ENCODE data around the gene COG5.

COG5 gene

DNA sequence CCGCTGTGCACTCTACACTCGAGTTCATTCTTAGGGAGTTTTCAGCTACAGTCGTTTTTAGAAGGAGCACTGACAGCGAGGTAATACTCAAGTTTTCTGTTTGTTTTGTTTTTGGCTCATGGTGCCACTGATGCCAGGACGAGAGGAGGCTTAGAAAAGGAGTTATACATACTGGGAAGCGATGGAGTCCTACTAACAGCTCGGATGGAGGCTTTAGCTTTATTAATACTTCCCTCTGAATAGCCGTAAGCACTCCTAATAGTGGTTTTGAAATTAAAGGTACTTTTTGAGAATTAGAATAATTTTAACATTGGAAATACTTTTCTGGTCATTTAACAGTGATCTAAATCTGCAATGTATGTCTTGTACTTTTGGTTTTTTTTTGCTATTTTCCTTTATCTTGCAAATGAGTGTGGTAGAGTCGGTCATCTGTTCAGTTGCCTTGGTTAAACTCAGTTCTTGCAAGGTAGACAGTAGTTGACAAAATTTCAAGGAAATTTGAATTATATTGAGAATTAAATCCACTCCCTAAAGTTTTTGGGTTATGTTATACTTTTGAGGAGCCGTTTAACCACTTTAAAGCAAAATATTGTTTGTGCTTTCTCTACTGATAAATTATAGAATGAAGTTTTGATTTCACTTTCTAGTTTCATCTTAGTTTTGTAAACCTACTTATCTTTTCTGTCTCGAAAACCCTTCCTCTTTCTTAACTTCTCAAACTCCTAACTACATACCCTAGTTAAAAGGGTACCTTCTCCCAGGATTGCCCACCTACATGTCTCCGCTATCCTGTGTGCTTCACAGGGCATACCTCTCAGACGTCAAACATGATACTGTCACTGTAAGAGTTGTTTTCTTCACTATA lies 393.4 kb downstream of the COG5 start:
- Histone ChIP-seq H3K36me3 (ENCODE audit: insufficient read depth, insufficient read length, low read length) (no peaks in the 10 kb centered on the region), H3K27me3 (ENCODE audit: insufficient read depth, insufficient read length) (no peaks in the 10 kb centered on the region), H3K9me3 (ENCODE audit: insufficient read depth, low read length) (no peaks in the 10 kb centered on the region), H3K4me3 (ENCODE audit: insufficient read length, low read depth) (peak overlapping the region; percentile 53), H3K9ac (ENCODE audit: insufficient read length, low read depth) (peak overlapping the region; percentile 53), H3K4me1 (ENCODE audit: insufficient read depth, insufficient read length) (no peaks in the 10 kb centered on the region)
- DNase-seq (ENCODE audit: low read depth, low spot score), result no peak
- no peak for TF ChIP-seq YY1 (IDR thresholded peaks at IDR 0.05; ENCODE audit: insufficient read depth, insufficient read length)
- no peak for TF ChIP-seq SUZ12 (IDR thresholded peaks at IDR 0.05; ENCODE audit: extremely low read depth, insufficient read depth, insufficient read length)
- TF ChIP-seq ZNF274 (IDR thresholded peaks at IDR 0.05; ENCODE audit: low read depth, low read length), result no peak

DNA sequence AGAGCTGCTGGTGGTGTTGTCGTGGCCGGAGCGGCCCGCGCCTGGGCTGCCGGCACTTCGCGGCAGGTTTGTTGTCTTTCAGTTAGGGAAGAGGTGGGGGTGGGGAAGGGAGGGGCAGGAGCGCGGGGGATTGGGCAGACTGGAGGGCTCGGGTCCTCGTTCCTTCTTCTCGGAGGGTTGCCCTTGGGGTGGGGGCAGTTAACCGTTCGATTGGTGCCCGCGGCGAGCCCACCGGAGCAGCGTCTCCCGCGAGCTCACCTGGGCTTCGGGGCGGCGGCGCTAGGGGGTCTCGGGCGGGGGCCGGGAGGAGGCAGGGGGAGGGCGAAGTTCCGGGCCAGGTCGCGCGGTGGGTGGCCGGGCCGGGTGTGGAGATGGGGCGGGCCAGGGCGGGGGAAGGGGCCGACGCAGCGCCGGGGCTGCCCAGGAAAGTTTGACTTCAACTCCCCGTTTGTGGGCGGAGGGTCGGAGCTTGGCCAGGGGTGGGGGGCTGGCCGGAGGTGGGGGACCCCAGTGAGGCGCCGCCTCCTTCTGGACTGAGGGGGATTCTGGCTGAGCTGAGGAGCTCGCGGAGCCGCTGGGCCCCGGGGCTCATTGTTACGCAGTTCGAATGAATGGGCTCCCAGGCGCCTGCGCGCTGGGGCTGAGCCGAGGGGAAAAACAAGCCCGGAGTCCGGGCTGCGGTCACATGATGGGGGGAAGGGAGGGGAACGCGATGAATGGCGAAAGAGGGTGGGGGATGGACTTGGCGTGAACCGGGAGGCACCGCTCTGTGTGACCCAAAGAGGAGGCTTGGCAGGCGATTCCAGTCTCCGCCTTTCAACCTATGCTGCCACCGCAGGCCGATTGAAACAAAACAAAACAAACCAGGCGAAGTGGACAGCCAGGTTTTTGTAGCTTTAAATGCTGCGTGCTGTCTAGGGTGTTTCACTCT lies 394.3 kb downstream of the COG5 start:
- H3K9ac ChIP-seq (ENCODE audit: insufficient read length, low read depth), result peak overlapping the region; percentile 53
- DNase-seq (ENCODE audit: low read depth, low spot score), result peak; percentile 96
- no peaks in the 10 kb centered on the region for H3K36me3 ChIP-seq (ENCODE audit: insufficient read depth, insufficient read length, low read length)
- H3K9me3 ChIP-seq (ENCODE audit: insufficient read depth, low read length), result no peaks in the 10 kb centered on the region
- H3K27me3 ChIP-seq (ENCODE audit: insufficient read depth, insufficient read length), result no peaks in the 10 kb centered on the region
- TF ChIP-seq ZNF274 (IDR thresholded peaks at IDR 0.05; ENCODE audit: low read depth, low read length) (no peak), YY1 (IDR thresholded peaks at IDR 0.05; ENCODE audit: insufficient read depth, insufficient read length) (no peak)
- peak overlapping the region; percentile 62 for H3K4me3 ChIP-seq (ENCODE audit: insufficient read length, low read depth)
- no peaks in the 10 kb centered on the region for H3K4me1 ChIP-seq (ENCODE audit: insufficient read depth, insufficient read length)

DNA sequence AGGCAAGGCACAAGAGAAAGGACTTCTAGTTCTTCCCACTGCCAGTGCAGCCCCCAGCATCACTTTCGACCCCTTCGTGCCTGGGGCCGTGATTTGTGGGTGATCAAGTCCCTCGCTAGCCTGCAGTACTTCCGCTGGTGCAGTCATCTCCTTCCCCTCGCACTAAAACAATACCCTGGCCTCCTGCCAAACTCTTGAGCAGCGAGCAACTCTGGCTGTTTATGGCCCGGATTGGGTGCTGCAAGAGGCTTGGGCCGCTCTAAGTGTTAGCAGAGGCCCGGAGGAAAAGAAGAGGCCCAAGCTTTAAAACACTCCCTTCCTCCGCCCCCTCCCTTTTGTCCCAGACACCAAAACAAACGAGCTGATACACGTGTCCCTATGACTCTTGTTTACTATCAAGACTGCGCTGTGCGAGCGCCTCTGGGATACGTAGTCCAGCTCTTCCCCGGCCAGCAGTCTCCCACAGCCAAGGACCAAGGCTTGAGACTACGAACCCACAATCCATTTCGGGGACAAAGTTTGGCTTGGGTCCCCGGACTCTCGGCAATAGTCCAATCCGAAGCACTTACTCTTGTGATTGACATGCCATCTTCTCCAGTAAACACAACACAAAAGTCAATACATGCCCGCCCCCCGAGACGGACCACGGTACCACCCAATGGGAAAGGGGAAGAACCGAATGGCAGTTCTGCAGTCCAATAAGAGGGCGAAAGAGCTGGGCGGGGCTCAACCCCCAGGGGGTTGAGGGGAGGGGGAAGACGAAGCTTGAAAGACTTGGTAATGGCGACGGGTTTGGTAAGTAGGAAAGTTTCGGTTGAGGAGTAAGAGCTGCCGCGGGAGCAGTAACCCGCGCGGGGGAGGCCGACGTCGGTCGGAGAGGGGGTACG lies 395.2 kb downstream of the COG5 start, which contains the start of gene HBP1:
HBP1 (plus strand) TSS at position 771 of the 887 bp plus-strand sequence. CDS start 10,891 bp downstream, outside the sequence.
- TF ChIP-seq ZNF274 (IDR thresholded peaks at IDR 0.05; ENCODE audit: low read depth, low read length), result no peak
- TF ChIP-seq YY1 (IDR thresholded peaks at IDR 0.05; ENCODE audit: insufficient read depth, insufficient read length), result peak; percentile 19
- TF ChIP-seq SUZ12 (IDR thresholded peaks at IDR 0.05; ENCODE audit: extremely low read depth, insufficient read depth, insufficient read length), result no peak
- H3K36me3 ChIP-seq (ENCODE audit: insufficient read depth, insufficient read length, low read length), result no peaks in the 10 kb centered on the region
- no peaks in the 10 kb centered on the region for H3K4me1 ChIP-seq (ENCODE audit: insufficient read depth, insufficient read length)
- H3K27me3 ChIP-seq (ENCODE audit: insufficient read depth, insufficient read length), result no peaks in the 10 kb centered on the region
- peak within 1 kb of the TSS; percentile 71 for H3K4me3 ChIP-seq (ENCODE audit: insufficient read length, low read depth)
- peak within 1 kb of the TSS; percentile 63 for H3K9ac ChIP-seq (ENCODE audit: insufficient read length, low read depth)
- H3K9me3 ChIP-seq (ENCODE audit: insufficient read depth, low read length), result no peaks in the 10 kb centered on the region
- peak; percentile 99 for DNase-seq (ENCODE audit: low read depth, low spot score)

DNA sequence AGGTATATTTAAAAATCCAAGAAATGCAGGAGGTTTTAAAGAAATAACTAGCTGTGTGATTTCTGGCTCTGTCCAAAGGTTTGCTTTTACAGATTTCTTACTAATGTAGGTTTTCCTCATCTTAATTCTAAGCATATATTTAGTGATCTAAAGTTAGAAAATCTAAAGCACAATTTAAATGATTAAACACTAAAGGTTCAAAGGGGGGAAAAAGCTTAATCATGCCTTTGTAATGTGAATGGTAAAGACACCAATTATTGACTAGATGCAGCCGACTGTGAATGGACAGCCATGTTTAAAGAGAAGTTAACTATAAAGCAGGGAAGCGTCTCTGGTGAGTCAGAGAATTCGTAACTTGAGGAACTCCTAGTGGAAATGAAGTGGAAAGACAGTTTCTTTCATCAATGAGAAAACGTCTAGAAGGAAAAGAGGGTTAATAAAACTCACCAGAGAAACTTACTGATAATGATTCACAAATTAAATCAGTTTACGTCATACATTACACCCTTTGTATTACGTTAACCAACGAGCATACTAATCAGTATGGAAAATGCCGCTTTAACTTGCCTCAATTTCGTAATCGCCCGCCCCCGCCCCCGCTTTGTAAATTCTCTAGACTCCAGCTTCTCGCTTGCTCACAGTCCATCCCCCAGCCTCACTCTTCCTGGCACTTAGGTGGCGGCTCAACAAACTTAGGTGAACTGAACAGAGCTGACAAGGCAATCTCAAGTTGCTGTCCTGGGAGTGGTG lies 396.1 kb downstream of the COG5 start:
- no peaks in the 10 kb centered on the region for H3K9me3 ChIP-seq (ENCODE audit: insufficient read depth, low read length)
- no peaks in the 10 kb centered on the region for H3K27me3 ChIP-seq (ENCODE audit: insufficient read depth, insufficient read length)
- H3K4me3 ChIP-seq (ENCODE audit: insufficient read length, low read depth), result peak overlapping the region; percentile 71
- no peaks in the 10 kb centered on the region for H3K36me3 ChIP-seq (ENCODE audit: insufficient read depth, insufficient read length, low read length)
- peak; percentile 48 for DNase-seq (ENCODE audit: low read depth, low spot score)
- TF ChIP-seq YY1 (IDR thresholded peaks at IDR 0.05; ENCODE audit: insufficient read depth, insufficient read length), result no peak
- no peaks in the 10 kb centered on the region for H3K4me1 ChIP-seq (ENCODE audit: insufficient read depth, insufficient read length)
- peak overlapping the region; percentile 63 for H3K9ac ChIP-seq (ENCODE audit: insufficient read length, low read depth)

DNA sequence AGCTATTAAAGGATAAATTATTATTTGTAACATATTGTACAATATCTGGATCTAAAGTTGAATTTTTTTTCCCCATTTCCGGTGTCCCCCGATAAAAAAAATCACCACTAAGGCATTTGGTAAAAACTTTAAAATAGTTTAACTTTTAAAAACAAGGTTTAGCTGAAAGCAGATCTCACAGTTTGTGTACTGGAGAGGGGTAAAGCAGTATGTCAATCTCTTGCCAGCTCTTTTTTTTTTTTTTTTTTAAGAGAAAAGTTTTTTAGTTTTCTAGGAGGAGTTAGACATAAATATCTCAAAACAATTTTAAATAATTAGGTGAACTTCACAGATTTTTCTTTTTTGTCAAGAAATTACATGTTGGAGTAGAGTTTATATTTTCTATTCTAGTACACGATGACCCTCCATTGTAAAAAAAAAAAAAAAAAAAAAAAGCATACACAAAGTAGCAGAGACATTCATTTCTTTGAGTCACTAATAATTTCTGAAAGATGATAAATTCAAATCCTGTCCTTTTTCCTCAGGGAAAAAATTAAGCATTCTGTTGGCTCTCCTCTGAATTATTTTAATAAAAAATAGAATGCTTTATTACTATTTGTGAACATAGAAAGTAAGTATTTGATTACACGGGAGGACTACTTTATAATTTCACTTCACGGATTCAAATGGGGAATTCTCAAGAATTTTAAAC lies 396.8 kb downstream of the COG5 start:
- no peaks in the 10 kb centered on the region for H3K36me3 ChIP-seq (ENCODE audit: insufficient read depth, insufficient read length, low read length)
- no peaks in the 10 kb centered on the region for H3K27me3 ChIP-seq (ENCODE audit: insufficient read depth, insufficient read length)
- H3K9me3 ChIP-seq (ENCODE audit: insufficient read depth, low read length), result no peaks in the 10 kb centered on the region
- H3K4me3 ChIP-seq (ENCODE audit: insufficient read length, low read depth), result peak overlapping the region; percentile 2
- no peak for DNase-seq (ENCODE audit: low read depth, low spot score)
- H3K4me1 ChIP-seq (ENCODE audit: insufficient read depth, insufficient read length), result no peaks in the 10 kb centered on the region
- H3K9ac ChIP-seq (ENCODE audit: insufficient read length, low read depth), result no peak overlapping the region
- no peak for TF ChIP-seq SUZ12 (IDR thresholded peaks at IDR 0.05; ENCODE audit: extremely low read depth, insufficient read depth, insufficient read length)
- TF ChIP-seq YY1 (IDR thresholded peaks at IDR 0.05; ENCODE audit: insufficient read depth, insufficient read length), result no peak
- TF ChIP-seq ZNF274 (IDR thresholded peaks at IDR 0.05; ENCODE audit: low read depth, low read length), result no peak

DNA sequence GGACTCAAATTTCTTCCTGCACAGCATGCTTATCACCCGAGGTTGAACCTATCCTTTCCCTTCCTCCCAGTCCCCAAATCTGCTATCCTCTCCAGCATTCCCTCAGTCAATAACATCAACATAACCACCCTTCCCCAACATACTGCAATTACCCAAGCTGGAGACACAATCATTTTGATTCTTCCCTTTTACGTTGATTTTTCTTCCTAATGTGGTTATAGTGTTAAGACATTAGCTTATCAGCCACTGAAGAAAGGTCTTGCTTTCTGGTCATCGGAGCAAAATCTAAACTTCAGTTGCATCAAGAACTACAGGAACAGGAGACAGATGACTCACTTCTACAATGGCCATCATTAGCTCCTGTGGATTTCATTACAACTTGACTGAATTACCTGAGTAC lies 398.4 kb downstream of the COG5 start:
- H3K36me3 ChIP-seq (ENCODE audit: insufficient read depth, insufficient read length, low read length), result no peaks in the 10 kb centered on the region
- no peaks in the 10 kb centered on the region for H3K27me3 ChIP-seq (ENCODE audit: insufficient read depth, insufficient read length)
- TF ChIP-seq ZNF274 (IDR thresholded peaks at IDR 0.05; ENCODE audit: low read depth, low read length), result no peak
- no peak for TF ChIP-seq YY1 (IDR thresholded peaks at IDR 0.05; ENCODE audit: insufficient read depth, insufficient read length)
- no peaks in the 10 kb centered on the region for H3K4me1 ChIP-seq (ENCODE audit: insufficient read depth, insufficient read length)
- no peak overlapping the region for H3K4me3 ChIP-seq (ENCODE audit: insufficient read length, low read depth)
- no peak for DNase-seq (ENCODE audit: low read depth, low spot score)
- no peaks in the 10 kb centered on the region for H3K9me3 ChIP-seq (ENCODE audit: insufficient read depth, low read length)
- H3K9ac ChIP-seq (ENCODE audit: insufficient read length, low read depth), result no peak overlapping the region

Measured in NT2/D1 (cell line).